HepG2 (cell line): Measurements from ENCODE around the gene KRABD2.

ENCODE experiments used
- ATF1 ChIP-seq: IDR thresholded peaks from 2 replicates; pipeline ENCODE4 v1.6.1; 2016; ENCODE audit warnings: mild to moderate bottlenecking, control low read depth
- ATF2 ChIP-seq: sonication (generic); formaldehyde crosslinking; IDR thresholded peaks from 2 replicates; pipeline ENCODE4 v1.4.0; 2020; ENCODE audit warnings: missing genetic modification reagents
- IRF9 ChIP-seq: sonication (generic); formaldehyde crosslinking; IDR thresholded peaks from 2 replicates; pipeline ENCODE4 v1.8.0; 2022; ENCODE audit warnings: missing genetic modification reagents, mild to moderate bottlenecking, borderline replicate concordance
- JUN ChIP-seq: sonication (generic); formaldehyde crosslinking; IDR thresholded peaks from 2 replicates; pipeline ENCODE4 v1.4.0; 2020; ENCODE audit warnings: mild to moderate bottlenecking, missing genetic modification reagents
- MYNN ChIP-seq: sonication (generic); formaldehyde crosslinking; IDR thresholded peaks from 2 replicates; pipeline ENCODE4 v1.4.0; 2020; ENCODE audit warnings: mild to moderate bottlenecking, low read depth, missing genetic modification reagents
- PCBP1 ChIP-seq: fragments of 200-400 bp; formaldehyde crosslinking; IDR thresholded peaks from 2 replicates; pipeline ENCODE4 v1.6.1; 2017; ENCODE audit warnings: mild to moderate bottlenecking, low read depth, low read length, borderline replicate concordance
- PRPF4 ChIP-seq: fragments of 200-400 bp; formaldehyde crosslinking; IDR thresholded peaks from 2 replicates; pipeline ENCODE4 v1.6.1; 2016; ENCODE audit warnings: low read length, low read depth; ENCODE audit not compliant: poor library complexity, severe bottlenecking
- SNRNP70 ChIP-seq: fragments of 200-400 bp; formaldehyde crosslinking; IDR thresholded peaks from 2 replicates; pipeline ENCODE4 v1.6.1; 2017; ENCODE audit warnings: mild to moderate bottlenecking, low read depth, low read length, moderate library complexity
- SP1 ChIP-seq, 2 experiments: fragments of 450-650 bp in 1 of 2; sonication (generic) in 1 of 2; formaldehyde crosslinking in 1 of 2; IDR thresholded peaks; 2 replicates each; pipeline versions ENCODE4 v1.4.0 to v1.6.1; 2016 to 2020; ENCODE audit warnings: missing genetic modification reagents in 1 of 2
- TBL1XR1 ChIP-seq: fragments of 150-350 bp; IDR thresholded peaks from 2 replicates; pipeline ENCODE4 v1.6.1; 2014; ENCODE audit warnings: borderline replicate concordance, low read length; ENCODE audit not compliant: partially characterized antibody
- YY1 ChIP-seq: IDR thresholded peaks from 2 replicates; pipeline ENCODE4 v1.6.1; 2011; ENCODE audit warnings: low read length, low read depth, moderate library complexity, mild to moderate bottlenecking; ENCODE audit not compliant: insufficient read depth, insufficient replicate concordance
- ZBTB49 ChIP-seq: sonication (generic); formaldehyde crosslinking; IDR thresholded peaks from 2 replicates; pipeline ENCODE4 v1.4.0; 2020; ENCODE audit warnings: missing genetic modification reagents, borderline replicate concordance
- ZNF235 ChIP-seq: sonication (generic); formaldehyde crosslinking; IDR thresholded peaks from 2 replicates; pipeline ENCODE4 v1.8.1; 2023; ENCODE audit warnings: mild to moderate bottlenecking, missing genetic modification reagents, borderline replicate concordance
- ZNF30 ChIP-seq: sonication (generic); formaldehyde crosslinking; IDR thresholded peaks from 2 replicates; pipeline ENCODE4 v1.5.0; 2020; ENCODE audit warnings: mild to moderate bottlenecking, missing genetic modification reagents
- ZNF432 ChIP-seq: sonication (generic); formaldehyde crosslinking; IDR thresholded peaks from 2 replicates; pipeline ENCODE4 v1.5.0; 2020; ENCODE audit warnings: missing genetic modification reagents, mild to moderate bottlenecking, borderline replicate concordance
- ZNF496 ChIP-seq: sonication (generic); formaldehyde crosslinking; IDR thresholded peaks from 2 replicates; pipeline ENCODE4 v1.8.1; 2023; ENCODE audit warnings: mild to moderate bottlenecking, moderate library complexity, missing genetic modification reagents; ENCODE audit not compliant: insufficient replicate concordance
- ZNF747 ChIP-seq: sonication (generic); formaldehyde crosslinking; IDR thresholded peaks from 2 replicates; pipeline ENCODE4 v1.8.1; 2023; ENCODE audit warnings: missing genetic modification reagents, mild to moderate bottlenecking, borderline replicate concordance
- ZSCAN12 ChIP-seq: sonication (generic); formaldehyde crosslinking; IDR thresholded peaks from 2 replicates; pipeline ENCODE4 v1.9.0; 2021; ENCODE audit warnings: mild to moderate bottlenecking, missing genetic modification reagents
- ZSCAN25 ChIP-seq: sonication (generic); formaldehyde crosslinking; IDR thresholded peaks from 2 replicates; pipeline ENCODE4 v1.8.0; 2022; ENCODE audit warnings: mild to moderate bottlenecking, missing genetic modification reagents
- ZSCAN30 ChIP-seq: sonication (generic); formaldehyde crosslinking; IDR thresholded peaks from 2 replicates; pipeline ENCODE4 v1.5.0; 2020; ENCODE audit warnings: mild to moderate bottlenecking, missing genetic modification reagents

Gene KRABD2

GRCh38 chr17:8420041-8420934, 43.8 kb upstream of the KRABD2 start (continued):
- TF ChIP-seq TBL1XR1 (peak; percentile 98), ZNF432 (no peak), MYNN (CRISPR knock-in tag) (no peak), ZNF747 (CRISPR knock-in tag) (peak; percentile 90; the same call in 1 of the 2 replicates), JUN (CRISPR knock-in tag) (peak; percentile 96), ATF2 (peak; percentile 99), ZBTB49 (CRISPR knock-in tag) (no peak), ZNF496 (CRISPR knock-in tag) (no peak), ZSCAN30 (CRISPR knock-in tag) (no peak), IRF9 (CRISPR knock-in tag) (no peak), ZSCAN12 (CRISPR knock-in tag) (no peak), PRPF4 (no peak), ZNF30 (no peak), ZNF235 (CRISPR knock-in tag) (no peak), YY1 (no peak), ZSCAN25 (CRISPR knock-in tag) (peak; percentile 53; the same call in 1 of the 2 replicates), SP1 (IDR thresholded peaks at IDR 0.05) (no peak), SP1 (CRISPR knock-in tag; IDR thresholded peaks at IDR 0.05) (peak; percentile 29; the same call in 1 of the 2 replicates), ATF1 (CRISPR knock-in tag) (peak; percentile 71), SNRNP70 (no peak), PCBP1 (no peak)
